Fibroblast of mammary gland (primary cell): ENCODE results near the gene PFDN4.

Source experiments
- DNase-seq: peaks from one replicate; pipeline ENCODE4 v3.0.0-alpha.2; 2010; ENCODE audit warnings: low read depth
- H3K4me3 ChIP-seq: 2 replicates; pipeline ENCODE4 v1.5.1; 2011; ENCODE audit warnings: low read depth, mild to moderate bottlenecking, low read length, moderate library complexity; ENCODE audit not compliant: control insufficient read depth
- TF ChIP-seq, protein P1 (sequence below): conservative IDR thresholded peaks from 2 replicates; pipeline ENCODE4 v1.5.1; 2011; ENCODE audit warnings: low read depth, low read length, inconsistent platforms; ENCODE audit not compliant: control insufficient read depth, insufficient read depth

PFDN4 gene

DNA sequence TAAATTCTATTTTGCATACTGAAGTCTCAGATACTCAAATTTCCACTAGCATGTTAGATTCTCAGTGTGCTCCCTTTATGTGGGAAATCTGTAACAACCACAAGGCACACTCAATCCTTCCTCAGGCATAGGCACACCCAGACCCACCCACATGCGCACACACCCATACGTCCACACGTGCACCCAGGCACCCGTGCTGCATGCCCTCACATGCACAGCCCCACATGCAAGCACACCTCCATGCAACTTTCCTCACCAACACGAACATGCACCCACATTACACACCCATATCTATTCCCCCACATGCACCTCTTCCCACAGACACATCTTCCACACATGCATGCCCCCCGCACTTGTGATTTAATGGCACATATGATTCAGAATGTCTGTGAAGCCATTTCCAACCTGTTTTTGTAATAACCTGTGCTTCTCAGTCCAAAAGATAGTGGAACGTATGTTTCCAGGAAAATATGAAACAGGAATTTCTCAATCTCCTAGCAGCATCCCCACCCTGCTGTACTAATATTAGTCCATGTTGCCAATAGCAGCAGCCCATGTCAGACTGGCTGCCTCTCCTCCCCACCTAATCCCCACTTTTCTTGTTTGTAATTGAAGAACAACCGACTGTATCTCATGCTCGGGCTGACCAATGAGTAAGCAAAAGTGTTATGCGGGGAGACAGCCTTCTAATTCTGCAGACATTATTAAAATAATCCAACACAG lies 22.8 kb upstream of the PFDN4 start:
- no peak for DNase-seq
- TF ChIP-seq, protein P1, sequence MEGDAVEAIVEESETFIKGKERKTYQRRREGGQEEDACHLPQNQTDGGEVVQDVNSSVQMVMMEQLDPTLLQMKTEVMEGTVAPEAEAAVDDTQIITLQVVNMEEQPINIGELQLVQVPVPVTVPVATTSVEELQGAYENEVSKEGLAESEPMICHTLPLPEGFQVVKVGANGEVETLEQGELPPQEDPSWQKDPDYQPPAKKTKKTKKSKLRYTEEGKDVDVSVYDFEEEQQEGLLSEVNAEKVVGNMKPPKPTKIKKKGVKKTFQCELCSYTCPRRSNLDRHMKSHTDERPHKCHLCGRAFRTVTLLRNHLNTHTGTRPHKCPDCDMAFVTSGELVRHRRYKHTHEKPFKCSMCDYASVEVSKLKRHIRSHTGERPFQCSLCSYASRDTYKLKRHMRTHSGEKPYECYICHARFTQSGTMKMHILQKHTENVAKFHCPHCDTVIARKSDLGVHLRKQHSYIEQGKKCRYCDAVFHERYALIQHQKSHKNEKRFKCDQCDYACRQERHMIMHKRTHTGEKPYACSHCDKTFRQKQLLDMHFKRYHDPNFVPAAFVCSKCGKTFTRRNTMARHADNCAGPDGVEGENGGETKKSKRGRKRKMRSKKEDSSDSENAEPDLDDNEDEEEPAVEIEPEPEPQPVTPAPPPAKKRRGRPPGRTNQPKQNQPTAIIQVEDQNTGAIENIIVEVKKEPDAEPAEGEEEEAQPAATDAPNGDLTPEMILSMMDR = no peak

DNA sequence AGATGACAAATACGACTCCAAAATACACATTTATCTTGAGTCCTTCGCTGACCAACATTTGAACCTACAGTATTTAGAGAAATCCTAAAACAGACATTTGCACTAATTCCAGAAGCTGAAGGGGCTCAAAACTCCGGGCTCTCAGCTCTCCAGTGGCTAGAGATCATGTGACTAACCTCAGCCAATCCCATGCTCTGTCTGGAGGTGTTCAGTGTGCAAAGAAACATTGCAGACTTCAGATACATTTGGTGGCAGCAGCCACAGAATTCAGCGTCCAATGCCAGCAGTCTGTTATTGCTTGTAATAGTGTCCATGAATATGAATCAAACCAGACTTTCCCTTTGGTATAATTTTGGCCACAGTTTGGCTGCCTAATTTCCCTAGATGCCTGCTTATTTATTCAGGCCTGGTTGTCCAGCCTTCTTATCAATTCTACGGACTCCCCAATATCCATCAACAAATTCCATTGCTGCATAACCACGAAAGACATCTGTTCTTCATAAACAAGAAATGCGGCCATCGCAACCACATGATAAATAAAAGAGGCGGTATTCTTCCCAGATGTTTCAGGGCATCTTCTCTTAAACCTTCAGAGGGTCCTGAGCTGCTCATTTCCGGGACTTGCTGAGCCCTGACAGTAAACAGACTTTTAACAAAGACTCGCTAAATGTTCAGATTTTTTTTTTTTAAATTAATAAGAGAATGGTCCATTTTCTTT lies 19.6 kb upstream of the PFDN4 start:
- H3K4me3 ChIP-seq = no peak overlapping the region
- TF ChIP-seq, protein P1 = no peak
- peak; percentile 22 for DNase-seq

More for the DNA sequence above, 22.8 kb upstream of the PFDN4 start:
- H3K4me3 ChIP-seq = no peak overlapping the region

DNA sequence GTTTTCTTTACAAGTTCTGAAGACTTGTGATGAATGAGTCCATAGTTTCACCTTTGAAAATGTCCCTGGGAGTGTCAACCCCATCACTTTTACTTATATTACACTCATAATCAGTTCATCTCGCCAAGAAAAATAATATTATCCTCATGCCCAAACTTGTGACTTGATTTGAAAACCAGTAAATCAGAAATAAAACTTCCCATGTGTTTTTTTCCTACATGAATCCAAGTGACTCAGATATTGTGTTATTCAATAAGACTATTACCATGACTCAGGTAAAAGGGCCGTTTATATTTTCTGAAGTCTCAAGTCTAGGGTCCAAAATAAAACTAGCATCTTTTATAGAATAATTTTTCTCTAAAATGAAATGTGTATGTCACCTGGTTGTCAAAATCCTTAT lies 18.3 kb upstream of the PFDN4 start:
- no peak overlapping the region for H3K4me3 ChIP-seq
- TF ChIP-seq, protein P1 = no peak
- peak; percentile 48 for DNase-seq

DNA sequence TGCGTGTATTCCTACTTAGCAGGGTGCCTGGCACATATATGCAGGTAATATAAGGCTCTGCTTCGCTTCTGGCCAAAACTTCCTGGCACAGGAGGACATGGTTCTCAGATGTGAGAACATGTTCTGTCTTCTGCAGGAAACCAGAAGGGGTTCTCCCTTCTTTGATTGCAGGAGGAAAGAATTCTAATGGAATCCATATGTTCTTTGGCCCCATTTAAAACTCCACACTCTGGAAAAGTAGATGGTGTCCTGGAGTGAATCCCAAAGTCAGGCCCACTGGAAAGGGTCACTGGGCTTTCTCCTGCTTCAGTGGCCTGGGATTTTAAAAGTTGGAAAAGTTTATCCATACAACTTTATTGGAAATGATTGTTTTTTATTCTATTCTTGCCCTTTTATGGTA lies 17.7 kb upstream of the PFDN4 start:
- H3K4me3 ChIP-seq = no peak overlapping the region
- TF ChIP-seq, protein P1 = no peak

DNA sequence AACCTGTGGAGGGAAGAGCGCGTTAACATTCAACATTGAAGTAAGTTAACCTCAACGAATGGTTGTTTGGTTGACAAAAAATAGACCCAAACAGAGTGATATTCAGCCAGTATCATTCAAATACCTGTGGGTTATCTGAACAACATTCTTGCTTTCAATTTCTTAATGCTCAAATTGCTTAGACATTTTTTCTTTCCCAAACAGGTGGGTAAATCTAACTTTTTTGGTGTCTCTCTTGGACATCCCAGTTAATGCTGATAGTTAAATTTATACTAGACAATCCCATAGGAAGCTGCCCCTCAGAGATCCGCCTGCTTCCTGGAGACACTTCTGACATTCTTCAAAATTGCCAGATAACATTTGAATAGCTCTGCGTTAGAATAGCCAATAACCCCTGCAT lies 14.1 kb upstream of the PFDN4 start:
- no peak overlapping the region for H3K4me3 ChIP-seq
- DNase-seq = no peak
- TF ChIP-seq, protein P1 = no peak

More for the DNA sequence above, 17.7 kb upstream of the PFDN4 start:
- DNase-seq = peak; percentile 40

DNA sequence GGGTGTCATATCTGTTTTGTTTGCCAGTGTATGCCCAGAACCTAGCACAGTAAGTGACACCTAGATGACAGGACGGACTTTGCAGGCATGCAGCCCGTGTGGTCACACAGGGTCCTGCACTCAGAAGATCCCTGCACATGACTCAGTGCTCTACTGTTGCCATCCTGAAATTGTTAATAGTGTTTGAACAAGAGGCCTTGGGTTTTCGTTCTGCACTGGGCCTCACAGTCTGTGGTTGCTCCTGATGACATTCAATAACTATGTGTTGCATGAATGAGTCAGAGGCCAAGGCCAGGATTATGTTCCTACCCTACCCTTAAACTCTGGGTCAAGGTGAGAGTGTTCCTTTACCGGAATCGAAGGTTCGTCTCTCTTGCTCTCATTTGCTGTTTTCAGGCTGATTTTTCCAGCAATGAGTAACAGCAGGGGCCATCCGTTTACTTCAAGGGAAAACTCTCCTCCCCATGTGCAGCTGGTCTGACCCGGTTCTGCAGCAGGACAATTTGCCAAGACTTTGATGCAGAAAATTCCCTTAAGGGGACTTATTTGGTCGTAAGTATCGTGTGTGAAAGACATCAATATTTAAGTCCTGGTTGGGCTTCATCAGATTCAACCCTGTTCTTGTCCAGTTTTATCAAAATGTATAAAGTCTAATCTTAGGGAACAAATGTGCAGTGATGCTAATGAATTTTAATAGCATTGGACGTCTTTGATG lies 13.0 kb upstream of the PFDN4 start:
- DNase-seq = peak; percentile 52
- TF ChIP-seq, protein P1 = no peak
- no peak overlapping the region for H3K4me3 ChIP-seq
